HG03103 (cell line): ENCODE data around the gene LSM14B.
"Not testable (repeated sequence)": the region's sequence is repeated elsewhere in the genome, so short reads cannot be mapped to it uniquely, and the experiment has no call there.

Source experiments
- ATAC-seq: cut with Tn5 transposase; IDR thresholded peaks from one replicate; pipeline ENCODE4 v1.9.1; 2021; ENCODE audit warnings: low read depth; ENCODE audit not compliant: unreplicated experiment

LSM14B gene

DNA sequence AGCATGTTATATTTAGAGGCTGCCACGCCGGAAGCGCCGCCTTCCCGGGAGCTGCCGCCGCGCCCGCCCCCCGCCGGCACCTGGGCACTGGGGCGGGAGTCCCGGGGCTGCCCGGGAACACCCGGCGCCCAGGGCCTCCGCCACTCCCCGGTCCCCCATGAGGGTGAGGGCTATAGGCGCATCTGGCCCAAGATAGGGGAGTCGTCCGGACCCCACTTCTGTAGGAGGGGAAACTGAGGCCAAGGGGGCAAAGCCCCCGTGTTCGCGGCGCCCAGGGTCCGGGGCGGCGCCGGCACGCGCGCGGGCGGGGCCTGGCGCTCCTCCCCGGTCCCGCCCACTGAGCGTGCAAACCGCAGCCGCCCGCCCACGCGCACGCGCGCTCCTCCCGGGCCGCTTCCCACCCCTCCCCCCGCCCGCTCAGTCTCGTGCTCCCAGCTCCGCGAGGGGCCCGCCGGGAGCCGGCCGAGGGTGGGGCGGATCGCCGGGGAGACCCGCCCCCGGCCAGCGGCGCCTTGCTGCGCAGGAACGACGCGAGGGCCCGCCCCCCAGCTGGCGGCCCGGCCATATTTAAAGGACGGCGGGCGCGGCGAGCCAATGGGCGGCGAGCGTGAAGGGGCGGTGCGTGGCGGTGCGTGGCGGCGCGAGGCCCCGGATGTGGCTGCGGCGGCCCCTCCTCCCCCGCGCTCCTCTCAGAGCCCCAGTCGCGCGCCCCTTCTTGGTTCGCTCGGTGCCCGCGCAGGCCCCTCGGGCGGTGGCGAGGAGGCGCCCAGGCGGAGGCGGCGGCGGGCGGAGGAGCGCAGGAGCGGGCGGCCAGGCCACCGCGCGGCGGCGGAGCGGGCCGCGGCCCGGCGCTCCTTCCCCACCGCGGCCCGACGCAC lies at the start of gene LSM14B:
LSM14B (plus strand) TSS at position 700 of the 878 bp plus-strand sequence. CDS start 192 bp downstream, outside the sequence.
- ATAC-seq = peak; percentile 67

- ATAC-seq = no peak
Measured at GRCh38 chr20:62073323-62073722, 49.0 kb upstream of the LSM14B start.

GRCh38 chr20:62079166-62079565 lies 43.1 kb upstream of the LSM14B start:
- ATAC-seq = no peak

GRCh38 chr20:62080249-62080990 lies 41.9 kb upstream of the LSM14B start:
- no peak for ATAC-seq

DNA sequence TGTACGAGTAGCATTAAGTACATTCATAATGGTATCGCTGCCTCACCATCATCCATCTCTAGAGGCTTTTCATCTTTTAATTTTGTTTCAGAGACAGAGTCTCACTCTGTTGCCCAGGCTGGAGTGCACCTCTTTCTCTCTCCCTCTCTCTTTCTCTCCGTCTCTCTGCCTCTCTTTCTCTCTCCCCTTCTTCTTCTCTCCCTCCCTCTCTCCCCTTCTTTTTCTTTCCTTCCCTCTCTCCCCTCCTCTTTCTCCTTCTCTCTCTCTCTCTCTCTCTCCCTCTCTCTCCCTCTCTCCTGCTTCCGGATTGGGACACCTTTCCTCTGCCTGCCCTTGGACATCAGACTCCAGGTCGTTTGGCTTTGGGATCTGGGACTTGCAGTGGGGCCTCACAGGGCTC lies 39.0 kb upstream of the LSM14B start:
- ATAC-seq = no peak

DNA sequence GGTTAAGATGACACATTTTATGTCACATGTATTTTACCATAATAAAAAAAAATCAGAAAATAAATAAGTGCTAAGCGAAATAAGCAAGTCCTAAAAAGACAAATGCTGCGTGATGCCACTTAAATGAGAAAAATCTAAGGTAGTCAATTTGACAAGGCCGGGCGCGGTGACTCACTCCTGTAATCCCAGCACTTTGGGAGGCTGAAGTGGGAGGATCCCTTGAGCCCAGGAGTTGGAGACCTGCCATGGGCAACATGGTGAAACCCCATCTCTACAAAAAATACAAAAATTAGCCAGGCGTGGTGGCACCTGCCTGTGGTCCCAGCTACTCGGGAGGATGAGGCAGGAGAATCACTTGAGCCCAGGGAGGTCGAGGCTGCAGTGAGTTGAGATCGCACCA lies 38.1 kb upstream of the LSM14B start:
- not testable (repeated sequence) for ATAC-seq

GRCh38 chr20:62085206-62085605 lies 37.1 kb upstream of the LSM14B start:
- ATAC-seq = no peak

DNA sequence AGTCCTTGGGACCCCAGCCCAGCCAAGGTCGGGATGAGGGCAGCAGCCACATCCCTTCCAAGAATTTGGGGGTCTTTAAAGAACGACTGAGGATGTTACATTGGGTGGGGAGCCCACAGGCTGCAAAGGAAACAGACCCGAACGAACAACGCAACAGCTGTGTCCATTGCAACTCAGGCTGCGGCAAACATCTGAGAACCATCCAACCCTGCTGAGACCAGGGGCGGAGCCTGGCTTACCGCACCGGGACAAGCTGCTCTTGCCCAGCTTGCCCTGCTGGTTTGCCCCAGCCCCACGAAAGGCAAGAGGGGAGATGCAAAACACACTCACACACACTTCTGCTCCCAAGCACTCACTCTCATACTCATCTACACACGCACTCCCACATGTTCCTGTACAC lies 35.0 kb upstream of the LSM14B start:
- no peak for ATAC-seq

GRCh38 chr20:62087632-62088031 lies 34.6 kb upstream of the LSM14B start:
- ATAC-seq = no peak

- no peak for ATAC-seq
Measured at GRCh38 chr20:62088258-62089127, 33.8 kb upstream of the LSM14B start.

DNA sequence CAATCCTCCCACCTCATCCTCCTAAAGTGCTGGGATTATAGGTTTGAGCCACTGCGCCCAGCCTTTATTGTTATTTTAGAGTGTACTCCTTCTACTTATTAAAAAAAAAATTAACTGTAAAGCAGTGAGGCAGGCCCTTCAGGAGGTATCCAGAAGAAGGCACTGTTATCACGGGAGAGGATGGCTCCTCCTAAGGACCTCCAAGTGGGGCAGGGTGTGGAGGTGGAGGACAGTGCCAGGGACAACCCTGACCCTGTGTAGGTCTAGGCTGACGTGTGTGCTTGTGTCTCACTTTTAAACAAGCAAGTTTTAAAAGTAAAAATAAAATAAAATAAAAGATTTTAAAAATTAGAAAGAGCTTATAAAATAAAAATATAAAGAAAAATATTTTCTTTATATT lies 32.9 kb upstream of the LSM14B start:
- ATAC-seq = no peak

DNA sequence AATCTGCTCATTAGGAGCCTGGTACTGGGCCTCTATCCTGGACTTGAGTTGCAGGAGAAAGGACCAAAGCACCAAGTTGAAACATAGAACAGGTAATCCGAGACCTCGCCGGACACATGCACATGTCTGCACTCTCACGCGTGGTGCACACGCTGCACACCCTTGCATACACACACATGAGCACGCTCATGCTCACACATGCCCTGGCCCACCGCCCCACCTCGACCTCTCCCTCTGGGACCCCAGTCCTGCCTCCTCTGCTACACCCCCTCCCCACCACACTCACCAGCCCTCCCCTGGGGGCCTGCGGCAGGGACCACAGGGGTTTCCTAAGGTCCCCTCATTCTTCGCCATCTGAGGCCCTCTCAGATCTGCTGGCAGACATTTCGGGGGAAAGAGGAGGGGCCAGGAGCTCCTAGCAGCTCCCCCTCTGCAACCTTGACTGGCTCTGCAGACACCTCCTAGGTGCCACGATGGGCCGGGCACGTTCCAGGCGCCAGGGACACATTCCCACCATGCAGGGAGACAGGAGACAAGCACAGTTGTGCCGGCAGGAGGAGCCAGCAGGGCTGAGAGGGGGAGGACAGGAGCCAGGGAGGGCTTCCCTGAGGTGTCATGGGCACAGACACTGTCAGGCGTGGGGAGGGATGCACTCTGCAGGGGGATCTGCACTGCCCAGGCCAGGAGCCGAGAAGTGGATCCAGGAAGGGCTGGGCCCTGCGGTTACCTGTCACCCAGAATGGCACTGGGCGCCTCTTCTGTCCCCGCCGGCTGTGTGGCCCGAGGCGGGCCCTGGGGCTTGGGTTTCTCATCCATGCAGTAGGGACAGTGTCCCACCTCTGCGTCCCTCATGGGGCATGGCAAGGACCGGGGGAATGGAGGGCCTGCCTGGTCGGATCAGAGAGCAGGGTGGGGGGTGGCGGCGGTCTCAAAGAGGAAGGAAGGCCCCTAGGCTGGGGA lies 25.6 kb upstream of the LSM14B start:
- no peak for ATAC-seq

DNA sequence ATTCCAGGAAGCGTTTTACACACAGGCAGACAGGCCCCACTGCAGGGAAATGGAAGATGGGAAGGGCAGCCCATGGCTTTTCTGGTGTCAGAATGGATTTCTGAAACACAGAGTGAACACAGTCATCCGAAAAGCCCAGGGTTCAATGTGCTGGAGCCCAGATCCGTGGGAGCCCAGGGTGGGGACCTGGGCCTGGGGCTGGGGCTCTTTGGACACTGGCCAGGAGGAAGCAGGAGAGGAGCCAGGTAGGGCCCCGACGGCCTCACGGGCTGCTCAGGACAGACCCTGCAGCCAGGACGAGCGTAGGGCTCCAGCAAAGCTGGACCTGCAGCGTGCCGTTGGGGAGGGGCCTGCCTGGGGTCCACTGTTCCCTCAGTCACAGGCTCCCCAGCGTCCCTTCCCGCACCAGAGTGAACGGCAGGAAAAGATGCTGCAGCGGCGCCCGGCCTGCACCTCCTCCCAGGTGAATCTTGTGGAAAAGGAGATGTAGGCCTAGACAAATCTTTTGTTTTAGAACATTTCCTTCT lies 24.3 kb upstream of the LSM14B start:
- ATAC-seq = no peak

DNA sequence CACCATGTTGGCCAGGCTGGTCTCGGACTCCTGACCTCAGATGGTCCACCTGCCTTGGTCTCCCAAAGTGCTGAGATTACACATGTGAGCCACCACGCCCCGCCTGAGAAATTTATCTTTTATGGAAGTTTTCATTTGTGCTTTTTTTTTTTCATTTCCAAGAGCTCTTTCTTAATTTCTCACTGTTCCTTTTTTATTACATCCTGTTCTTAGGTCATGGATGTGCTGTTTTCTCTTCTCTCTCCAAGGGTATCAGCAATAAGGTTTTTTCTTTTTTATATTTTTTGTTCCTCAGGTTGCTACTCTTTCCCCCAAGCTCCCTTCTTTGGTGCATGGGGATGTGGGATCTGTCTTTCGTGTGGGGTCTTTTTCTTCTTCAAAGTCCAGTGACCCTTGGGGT lies 21.2 kb upstream of the LSM14B start:
- ATAC-seq = no peak

DNA sequence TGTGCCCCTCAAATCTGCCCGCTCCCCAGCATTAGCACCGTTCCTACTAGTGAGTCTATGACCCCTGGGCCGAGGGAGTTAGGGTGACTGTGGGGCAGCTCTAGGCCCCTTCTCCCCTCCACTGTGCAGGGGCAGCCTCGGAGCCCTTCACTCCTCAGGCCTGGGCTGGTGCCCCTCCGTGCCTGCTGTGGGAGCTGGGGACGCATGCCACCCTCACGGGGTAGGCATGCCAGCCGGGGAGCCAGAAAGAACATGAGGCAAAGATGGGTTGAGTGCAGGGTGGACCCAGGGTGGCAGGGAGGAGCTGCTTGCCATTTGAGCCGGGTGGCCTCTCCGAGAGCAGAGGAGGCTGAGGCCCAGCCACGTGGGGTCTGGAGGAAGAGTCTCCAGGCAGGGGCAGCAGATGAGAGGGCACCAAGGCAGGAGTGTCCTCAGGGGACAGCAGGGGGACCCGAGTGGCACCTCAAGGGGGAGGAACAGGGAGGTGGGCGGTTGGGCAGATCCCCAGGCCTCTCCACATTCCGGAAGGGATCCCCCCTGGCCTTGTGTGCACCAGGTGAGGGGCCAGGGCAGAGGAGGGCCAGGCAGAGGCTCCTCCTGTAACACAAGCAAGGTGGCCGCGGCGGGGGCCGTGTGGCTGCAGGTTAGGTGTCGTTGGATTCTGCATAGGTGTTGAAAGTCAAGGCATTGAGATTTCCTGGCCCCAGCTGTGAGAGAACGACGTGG lies 18.6 kb upstream of the LSM14B start:
- no peak for ATAC-seq

GRCh38 chr20:62104234-62104789 lies 18.0 kb upstream of the LSM14B start:
- ATAC-seq = no peak

- ATAC-seq = no peak
Measured at GRCh38 chr20:62104791-62105345, 17.4 kb upstream of the LSM14B start.

DNA sequence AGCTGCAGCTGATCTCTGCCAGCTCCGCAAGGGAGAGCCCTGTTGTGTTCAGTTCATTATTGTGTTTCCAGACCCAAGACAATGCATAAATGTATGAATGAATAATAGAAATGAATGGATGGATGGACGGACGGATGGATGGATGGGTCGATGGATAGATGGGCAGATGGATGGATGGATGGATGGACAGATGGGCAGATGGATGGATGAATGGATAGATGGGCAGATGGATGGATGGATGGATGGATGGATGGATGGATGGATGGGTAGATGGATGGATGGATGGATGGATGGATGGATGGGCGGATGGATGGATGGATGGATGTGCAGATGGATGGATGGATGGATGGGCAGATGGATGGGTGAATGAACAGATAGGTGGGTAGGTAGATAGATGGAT lies 16.7 kb upstream of the LSM14B start:
- ATAC-seq = no peak
